Keratinocyte (primary cell): ENCODE measurements around the gene UBE2D3. TPM values are rescaled to one million over a fixed set of nuclear protein-coding genes. Genes with fewer than 3 reads are reported as not detected.

Source experiments
- DNase-seq: peaks from one replicate; pipeline ENCODE4 v3.0.0-alpha.2; 2011; ENCODE audit warnings: low read depth, missing footprints, low spot score
- FAIRE-seq: peaks from 2 replicates; lab custom pipeline; 2011; peaks lifted over from hg19 to GRCh38; lab: Jason Lieb, UNC
- H2AFZ ChIP-seq: 2 replicates; pipeline ENCODE4 v1.6.0; 2012; ENCODE audit warnings: low read length, control low read depth, inconsistent platforms; ENCODE audit not compliant: control insufficient read depth
- H3K27ac ChIP-seq: 2 replicates; pipeline ENCODE4 v1.5.1; 2011; ENCODE audit warnings: low read length; ENCODE audit not compliant: control insufficient read depth, insufficient read depth
- H3K27me3 ChIP-seq: 3 replicates; pipeline ENCODE4 v1.6.0; 2011; ENCODE audit warnings: low read length; ENCODE audit not compliant: control insufficient read depth, insufficient read depth; ENCODE audit errors: extremely low read depth
- H3K36me3 ChIP-seq, 2 experiments: 2 replicates in 1 of 2; 3 replicates in 1 of 2; pipeline ENCODE4 v1.5.1; 2011; ENCODE audit warnings: low read length in 2 of 2, mild to moderate bottlenecking in 1 of 2; ENCODE audit not compliant: control insufficient read depth in 2 of 2, insufficient read depth in 2 of 2; ENCODE audit errors: extremely low read depth in 1 of 2
- H3K4me1 ChIP-seq: 3 replicates; pipeline ENCODE4 v1.5.1; 2011; ENCODE audit warnings: low read length; ENCODE audit not compliant: control insufficient read depth, insufficient read depth; ENCODE audit errors: extremely low read depth
- H3K4me2 ChIP-seq: 3 replicates; pipeline ENCODE4 v1.6.0; 2011; ENCODE audit warnings: low read depth, low read length; ENCODE audit not compliant: control insufficient read depth, insufficient read depth; ENCODE audit errors: extremely low read depth
- H3K4me3 ChIP-seq, 3 experiments: fragments of 200-600 bp in 1 of 3; sonication (generic) in 1 of 3; 2 replicates in 2 of 3; 3 replicates in 1 of 3; pipeline ENCODE4 v1.5.1; 2011 to 2016; ENCODE audit warnings: low read length in 3 of 3, mild to moderate bottlenecking in 3 of 3, control low read depth in 2 of 3, inconsistent platforms in 1 of 3, low read depth in 1 of 3, mixed read lengths in 1 of 3, mixed run types in 1 of 3, moderate library complexity in 1 of 3; ENCODE audit not compliant: control insufficient read depth in 2 of 3, insufficient read depth in 2 of 3; ENCODE audit errors: extremely low read depth in 1 of 3
- H3K79me2 ChIP-seq: 2 replicates; pipeline ENCODE4 v1.6.0; 2012; ENCODE audit warnings: low read length; ENCODE audit not compliant: control insufficient read depth, insufficient read depth
- H3K9ac ChIP-seq: 3 replicates; pipeline ENCODE4 v1.6.0; 2011; ENCODE audit warnings: low read length; ENCODE audit not compliant: control insufficient read depth, insufficient read depth; ENCODE audit errors: extremely low read depth
- H3K9me1 ChIP-seq: 3 replicates; pipeline ENCODE4 v1.6.0; 2011; ENCODE audit warnings: low read length; ENCODE audit not compliant: control insufficient read depth, insufficient read depth; ENCODE audit errors: extremely low read depth
- H3K9me3 ChIP-seq: 2 replicates; pipeline ENCODE4 v1.5.1; 2012; ENCODE audit warnings: low read depth, low read length; ENCODE audit not compliant: control insufficient read depth
- H4K20me1 ChIP-seq: 3 replicates; pipeline ENCODE4 v1.6.0; 2011; ENCODE audit warnings: low read length; ENCODE audit not compliant: control insufficient read depth, insufficient read depth; ENCODE audit errors: extremely low read depth
- EZH2 ChIP-seq: IDR thresholded peaks from one replicate; pipeline ENCODE4 v1.6.1; 2012; ENCODE audit warnings: inconsistent platforms, mild to moderate bottlenecking, low read length, moderate library complexity
- dilution Hi-C: fragments of 300-500 bp; cut with MboI; formaldehyde crosslinking; loops from one replicate; pipeline ENCODE4 v1.7.0; 2020; ENCODE audit warnings: low sequenced_read_pairs; ENCODE audit not compliant: extremely low pct_ligation_motif_present
- polyA plus RNA-seq, 5 experiments: library from polyadenylated mRNA; depleted of rRNA in 3 of 5; stranded (reverse) in 3 of 5; stranded (forward) in 1 of 5; unstranded in 1 of 5; fragments of >200 nt; gene quantifications; 1 replicate in 1 of 5; 2 replicates in 3 of 5; 3 replicates in 1 of 5; pipeline versions ENCODE4 v1.2.1 to v1.2.3, GENCODE V29; 2011 to 2012; ENCODE audit warnings: missing spikeins in 2 of 5, low read depth in 1 of 5, low replicate concordance in 1 of 5
- TF ChIP-seq, protein P1 (sequence below), 3 experiments: IDR thresholded peaks in 1 of 3; conservative IDR thresholded peaks in 1 of 3; optimal IDR thresholded peaks in 1 of 3; 2 replicates in 2 of 3; 3 replicates in 1 of 3; pipeline versions ENCODE3 to v1.5.1; 2011; ENCODE audit warnings: low read length in 3 of 3, mild to moderate bottlenecking in 3 of 3, moderate library complexity in 2 of 3, control low read depth in 1 of 3, inconsistent platforms in 1 of 3; ENCODE audit not compliant: insufficient read depth in 2 of 3; ENCODE audit errors: extremely low read depth in 1 of 3

The UBE2D3 gene
- polyA plus RNA-seq, 1 donor (not counting 4 experiments of a cell fraction or from before 2014, with no cell fraction given) = 567 TPM

GRCh38 chr4:102775805-102776204, 51.5 kb downstream of the UBE2D3 start:
- dilution Hi-C loops = no loop called here
- TF ChIP-seq, protein P1, sequence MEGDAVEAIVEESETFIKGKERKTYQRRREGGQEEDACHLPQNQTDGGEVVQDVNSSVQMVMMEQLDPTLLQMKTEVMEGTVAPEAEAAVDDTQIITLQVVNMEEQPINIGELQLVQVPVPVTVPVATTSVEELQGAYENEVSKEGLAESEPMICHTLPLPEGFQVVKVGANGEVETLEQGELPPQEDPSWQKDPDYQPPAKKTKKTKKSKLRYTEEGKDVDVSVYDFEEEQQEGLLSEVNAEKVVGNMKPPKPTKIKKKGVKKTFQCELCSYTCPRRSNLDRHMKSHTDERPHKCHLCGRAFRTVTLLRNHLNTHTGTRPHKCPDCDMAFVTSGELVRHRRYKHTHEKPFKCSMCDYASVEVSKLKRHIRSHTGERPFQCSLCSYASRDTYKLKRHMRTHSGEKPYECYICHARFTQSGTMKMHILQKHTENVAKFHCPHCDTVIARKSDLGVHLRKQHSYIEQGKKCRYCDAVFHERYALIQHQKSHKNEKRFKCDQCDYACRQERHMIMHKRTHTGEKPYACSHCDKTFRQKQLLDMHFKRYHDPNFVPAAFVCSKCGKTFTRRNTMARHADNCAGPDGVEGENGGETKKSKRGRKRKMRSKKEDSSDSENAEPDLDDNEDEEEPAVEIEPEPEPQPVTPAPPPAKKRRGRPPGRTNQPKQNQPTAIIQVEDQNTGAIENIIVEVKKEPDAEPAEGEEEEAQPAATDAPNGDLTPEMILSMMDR (optimal IDR thresholded peaks at IDR 0.05 in 1 of 3, IDR thresholded peaks at IDR 0.05 in 1 of 3, conservative IDR thresholded peaks at IDR 0.05 in 1 of 3; ENCODE audit: extremely low read depth in 1 of 3, insufficient read depth in 2 of 3, low read length in 3 of 3) = no peak
- no peak for TF ChIP-seq EZH2
- H4K20me1 ChIP-seq = no peaks in the 10 kb centered on the region
- no peak overlapping the region for H3K9ac ChIP-seq
- H3K4me3 ChIP-seq = no peak overlapping the region
- H2AFZ ChIP-seq = no peak overlapping the region
- no peaks in the 10 kb centered on the region for H3K79me2 ChIP-seq
- H3K9me1 ChIP-seq = no peaks in the 10 kb centered on the region
- no peak overlapping the region for H3K4me2 ChIP-seq
- H3K36me3 ChIP-seq = no peaks in the 10 kb centered on the region
- H3K27ac ChIP-seq = no peak overlapping the region
- DNase-seq (no peak), FAIRE-seq (no peak)
- H3K4me1 ChIP-seq = no peaks in the 10 kb centered on the region
- no peaks in the 10 kb centered on the region for H3K27me3 ChIP-seq
- no peaks in the 10 kb centered on the region for H3K9me3 ChIP-seq

DNA sequence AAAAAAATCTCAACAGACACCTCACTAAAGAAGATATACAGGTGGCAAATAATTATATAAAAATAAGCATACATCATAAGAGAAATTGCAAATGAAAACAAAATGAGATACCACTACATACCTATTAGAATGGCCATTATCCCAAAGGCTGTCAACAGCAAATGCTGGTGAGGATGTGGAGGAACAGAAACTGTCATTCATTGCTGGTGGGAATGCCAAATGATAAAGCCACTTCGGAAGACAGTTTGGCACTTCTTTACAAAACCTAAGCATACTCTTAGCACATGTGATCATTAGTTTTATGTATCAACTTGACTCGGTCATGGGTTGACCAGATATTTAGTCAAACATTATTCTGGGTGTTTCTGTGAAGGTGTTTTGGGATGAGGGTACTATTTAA, 53.1 kb downstream of the UBE2D3 start:
- H3K9ac ChIP-seq = no peak overlapping the region
- no peak for FAIRE-seq

More for the DNA sequence above, 53.1 kb downstream of the UBE2D3 start:
- Histone ChIP-seq H4K20me1 (no peaks in the 10 kb centered on the region), H3K27me3 (no peaks in the 10 kb centered on the region), H3K9me1 (no peaks in the 10 kb centered on the region), H3K4me2 (no peak overlapping the region), H3K79me2 (no peaks in the 10 kb centered on the region), H2AFZ (no peak overlapping the region), H3K4me1 (no peaks in the 10 kb centered on the region), H3K27ac (no peak overlapping the region), H3K4me3 (no peak overlapping the region), H3K36me3 (no peaks in the 10 kb centered on the region), H3K9me3 (no peaks in the 10 kb centered on the region)
- dilution Hi-C loops = no loop called here
- TF ChIP-seq, protein P1 (optimal IDR thresholded peaks at IDR 0.05 in 1 of 3, IDR thresholded peaks at IDR 0.05 in 1 of 3, conservative IDR thresholded peaks at IDR 0.05 in 1 of 3; ENCODE audit: extremely low read depth in 1 of 3, insufficient read depth in 2 of 3, low read length in 3 of 3) = no peak
- no peak for TF ChIP-seq EZH2
- no peak for DNase-seq
